HL-60 (cell line): ENCODE results near the gene MRGPRF.

Source experiments
- DNase-seq, 2 experiments: peaks; one replicate each; pipeline ENCODE4 v3.0.0-alpha.2; 2010 to 2020; ENCODE audit warnings: low read depth in 1 of 2, low spot score in 1 of 2
- H3K27ac ChIP-seq: fragments of 250-450 bp; sonication (Bioruptor Pico); replicated peaks from 2 replicates; pipeline ENCODE4 v1.5.1; 2020; ENCODE audit warnings: mild to moderate bottlenecking, moderate library complexity
- H3K27me3 ChIP-seq: fragments of 250-450 bp; sonication (Bioruptor Pico); 2 replicates; pipeline ENCODE4 v1.5.1; 2021; ENCODE audit warnings: mild to moderate bottlenecking, moderate library complexity; ENCODE audit not compliant: insufficient read depth, poor library complexity, severe bottlenecking
- H3K4me3 ChIP-seq: replicated peaks from 2 replicates; pipeline ENCODE4 v1.5.1; 2011; ENCODE audit warnings: mild to moderate bottlenecking, control low read depth, low read length; ENCODE audit not compliant: insufficient read depth
- GABPA ChIP-seq: IDR thresholded peaks from 2 replicates; pipeline ENCODE4 v1.6.1; 2012; ENCODE audit warnings: low read depth
- POLR2AphosphoS5 ChIP-seq: IDR thresholded peaks from 2 replicates; pipeline ENCODE4 v1.6.1; 2012; ENCODE audit warnings: low read depth
- SPI1 ChIP-seq: IDR thresholded peaks from 2 replicates; pipeline ENCODE4 v1.6.1; 2012; ENCODE audit warnings: low read depth, mild to moderate bottlenecking, borderline replicate concordance
- TF ChIP-seq, protein P1 (sequence below): IDR thresholded peaks from one replicate; pipeline ENCODE4 v1.5.1; 2011; ENCODE audit warnings: low read length, control low read depth, inconsistent platforms; ENCODE audit not compliant: insufficient read depth
- TF ChIP-seq, protein P2 (sequence below): IDR thresholded peaks from 2 replicates; pipeline ENCODE4 v1.6.1; 2012; ENCODE audit warnings: low read depth; ENCODE audit not compliant: insufficient replicate concordance

Gene MRGPRF

DNA sequence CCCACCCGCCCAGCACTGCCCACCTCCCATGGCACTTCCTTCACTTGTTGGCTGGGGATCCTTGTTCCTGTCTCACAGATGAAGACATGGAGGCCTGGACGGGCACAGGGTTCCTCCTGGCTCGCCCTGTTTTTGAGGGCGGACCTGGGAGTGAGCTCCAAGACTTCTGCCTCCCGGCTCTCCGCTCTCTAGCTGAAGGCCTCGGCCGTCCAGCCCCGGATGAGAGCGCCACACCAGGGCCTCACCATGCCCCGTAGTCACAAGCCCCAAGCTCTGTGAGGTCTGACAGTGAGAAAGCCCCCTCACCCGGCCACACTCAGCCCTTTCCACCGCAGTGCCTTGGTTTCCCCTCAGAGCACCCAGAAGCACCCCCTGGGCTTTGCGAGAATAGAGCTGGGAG lies 44.8 kb upstream of the MRGPRF start:
- Histone ChIP-seq H3K27ac (no peak overlapping the region), H3K27me3 (no peaks in the 10 kb centered on the region), H3K4me3 (no peak overlapping the region)
- DNase-seq, result no peak
- TF ChIP-seq GABPA (no peak), SPI1 (no peak)
- TF ChIP-seq, protein P1, sequence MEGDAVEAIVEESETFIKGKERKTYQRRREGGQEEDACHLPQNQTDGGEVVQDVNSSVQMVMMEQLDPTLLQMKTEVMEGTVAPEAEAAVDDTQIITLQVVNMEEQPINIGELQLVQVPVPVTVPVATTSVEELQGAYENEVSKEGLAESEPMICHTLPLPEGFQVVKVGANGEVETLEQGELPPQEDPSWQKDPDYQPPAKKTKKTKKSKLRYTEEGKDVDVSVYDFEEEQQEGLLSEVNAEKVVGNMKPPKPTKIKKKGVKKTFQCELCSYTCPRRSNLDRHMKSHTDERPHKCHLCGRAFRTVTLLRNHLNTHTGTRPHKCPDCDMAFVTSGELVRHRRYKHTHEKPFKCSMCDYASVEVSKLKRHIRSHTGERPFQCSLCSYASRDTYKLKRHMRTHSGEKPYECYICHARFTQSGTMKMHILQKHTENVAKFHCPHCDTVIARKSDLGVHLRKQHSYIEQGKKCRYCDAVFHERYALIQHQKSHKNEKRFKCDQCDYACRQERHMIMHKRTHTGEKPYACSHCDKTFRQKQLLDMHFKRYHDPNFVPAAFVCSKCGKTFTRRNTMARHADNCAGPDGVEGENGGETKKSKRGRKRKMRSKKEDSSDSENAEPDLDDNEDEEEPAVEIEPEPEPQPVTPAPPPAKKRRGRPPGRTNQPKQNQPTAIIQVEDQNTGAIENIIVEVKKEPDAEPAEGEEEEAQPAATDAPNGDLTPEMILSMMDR, result no peak
- TF ChIP-seq, protein P2, sequence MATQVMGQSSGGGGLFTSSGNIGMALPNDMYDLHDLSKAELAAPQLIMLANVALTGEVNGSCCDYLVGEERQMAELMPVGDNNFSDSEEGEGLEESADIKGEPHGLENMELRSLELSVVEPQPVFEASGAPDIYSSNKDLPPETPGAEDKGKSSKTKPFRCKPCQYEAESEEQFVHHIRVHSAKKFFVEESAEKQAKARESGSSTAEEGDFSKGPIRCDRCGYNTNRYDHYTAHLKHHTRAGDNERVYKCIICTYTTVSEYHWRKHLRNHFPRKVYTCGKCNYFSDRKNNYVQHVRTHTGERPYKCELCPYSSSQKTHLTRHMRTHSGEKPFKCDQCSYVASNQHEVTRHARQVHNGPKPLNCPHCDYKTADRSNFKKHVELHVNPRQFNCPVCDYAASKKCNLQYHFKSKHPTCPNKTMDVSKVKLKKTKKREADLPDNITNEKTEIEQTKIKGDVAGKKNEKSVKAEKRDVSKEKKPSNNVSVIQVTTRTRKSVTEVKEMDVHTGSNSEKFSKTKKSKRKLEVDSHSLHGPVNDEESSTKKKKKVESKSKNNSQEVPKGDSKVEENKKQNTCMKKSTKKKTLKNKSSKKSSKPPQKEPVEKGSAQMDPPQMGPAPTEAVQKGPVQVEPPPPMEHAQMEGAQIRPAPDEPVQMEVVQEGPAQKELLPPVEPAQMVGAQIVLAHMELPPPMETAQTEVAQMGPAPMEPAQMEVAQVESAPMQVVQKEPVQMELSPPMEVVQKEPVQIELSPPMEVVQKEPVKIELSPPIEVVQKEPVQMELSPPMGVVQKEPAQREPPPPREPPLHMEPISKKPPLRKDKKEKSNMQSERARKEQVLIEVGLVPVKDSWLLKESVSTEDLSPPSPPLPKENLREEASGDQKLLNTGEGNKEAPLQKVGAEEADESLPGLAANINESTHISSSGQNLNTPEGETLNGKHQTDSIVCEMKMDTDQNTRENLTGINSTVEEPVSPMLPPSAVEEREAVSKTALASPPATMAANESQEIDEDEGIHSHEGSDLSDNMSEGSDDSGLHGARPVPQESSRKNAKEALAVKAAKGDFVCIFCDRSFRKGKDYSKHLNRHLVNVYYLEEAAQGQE, result no peak

DNA sequence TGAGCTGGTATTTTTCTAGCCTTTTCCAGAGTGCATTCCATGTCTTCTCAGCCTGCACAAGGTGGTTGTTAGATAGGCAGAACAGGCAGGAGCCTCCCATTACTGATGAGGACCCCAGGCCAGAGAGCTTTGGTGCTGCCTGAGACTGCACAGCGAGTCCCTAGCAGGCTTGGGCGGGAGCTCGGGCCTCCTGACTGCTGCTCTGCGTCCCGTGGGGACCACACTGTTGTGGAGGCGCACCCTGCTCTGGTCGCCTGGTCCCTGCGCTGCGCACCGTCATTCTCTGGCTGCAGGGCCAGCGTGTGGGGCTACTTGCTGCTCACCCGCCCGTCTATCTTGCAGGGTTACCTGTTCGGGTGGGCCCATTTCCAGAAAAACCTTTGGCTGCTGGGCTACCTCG lies 44.2 kb upstream of the MRGPRF start:
- no peak overlapping the region for H3K27ac ChIP-seq
- no peak for DNase-seq
- no peak overlapping the region for H3K4me3 ChIP-seq
- no peaks in the 10 kb centered on the region for H3K27me3 ChIP-seq
- TF ChIP-seq SPI1 (no peak), POLR2AphosphoS5 (no peak), GABPA (no peak)
- TF ChIP-seq, protein P2, result no peak
- TF ChIP-seq, protein P1, result no peak

DNA sequence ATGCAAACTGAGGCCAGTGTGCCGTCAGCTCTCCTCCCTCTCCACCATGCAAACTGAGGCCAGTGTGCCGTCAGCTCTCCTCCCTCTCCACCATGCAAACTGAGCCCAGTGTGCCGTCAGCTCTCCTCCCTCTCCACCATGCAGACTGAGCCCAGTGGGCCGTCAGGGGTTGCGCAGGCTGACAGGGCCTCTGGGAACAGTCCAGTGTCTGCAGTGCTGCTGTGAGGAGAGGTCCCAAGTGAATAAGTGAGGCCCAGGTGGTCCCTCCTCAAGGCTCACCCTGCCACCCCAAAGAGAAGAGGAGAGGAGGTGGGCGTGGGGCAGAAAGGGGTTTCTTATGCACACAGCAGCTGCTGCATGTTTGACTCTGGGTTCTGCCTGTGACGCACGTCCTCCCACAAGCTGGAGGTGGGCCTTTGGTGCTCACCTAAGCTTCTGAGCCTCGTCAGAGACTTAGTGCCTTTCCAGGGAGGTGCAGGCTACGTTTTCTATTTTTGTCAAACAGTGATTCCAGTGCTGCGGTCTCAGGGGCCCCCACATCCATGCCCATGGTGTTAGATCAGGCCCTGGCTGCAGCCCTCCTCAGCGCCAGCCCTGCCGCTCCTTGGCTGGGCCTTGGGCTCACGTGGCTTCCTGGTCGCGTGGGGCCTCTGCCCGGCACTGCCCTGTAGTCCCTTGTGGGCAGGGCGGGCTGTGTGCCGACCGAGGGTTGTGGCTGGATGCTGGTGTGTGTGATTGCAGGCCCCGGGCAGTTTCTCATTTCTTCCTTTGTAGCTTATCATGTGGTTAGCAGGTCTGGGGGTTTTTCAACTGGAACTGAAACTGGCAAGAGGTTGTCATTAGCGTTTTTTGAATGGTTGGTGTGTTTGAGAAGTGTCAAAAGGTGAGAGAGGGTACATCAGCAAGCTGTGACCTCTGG lies 42.8 kb upstream of the MRGPRF start:
- no peak overlapping the region for H3K4me3 ChIP-seq
- TF ChIP-seq SPI1 (no peak), GABPA (no peak), POLR2AphosphoS5 (no peak)
- TF ChIP-seq, protein P2, result no peak
- TF ChIP-seq, protein P1, result no peak
- DNase-seq, result peak in 1 of 2 experiments; percentile 62
- no peaks in the 10 kb centered on the region for H3K27me3 ChIP-seq
- no peak overlapping the region for H3K27ac ChIP-seq
